GM18873 (cell line): ENCODE data around the gene PPP1R8.
A peak's percentile ranks its signal among the peaks of the same experiment; 100 is the strongest.
"Not testable (repeated sequence)": the region's sequence is repeated elsewhere in the genome, so short reads cannot be mapped to it uniquely, and the experiment has no call there.

Experiments
- ATAC-seq: cut with Tn5 transposase; IDR thresholded peaks from one replicate; pipeline ENCODE4 v1.9.1; 2021; ENCODE audit warnings: mild to moderate bottlenecking, moderate library complexity, moderate number of reproducible peaks; ENCODE audit not compliant: unreplicated experiment, low FRiP score

Gene PPP1R8

DNA sequence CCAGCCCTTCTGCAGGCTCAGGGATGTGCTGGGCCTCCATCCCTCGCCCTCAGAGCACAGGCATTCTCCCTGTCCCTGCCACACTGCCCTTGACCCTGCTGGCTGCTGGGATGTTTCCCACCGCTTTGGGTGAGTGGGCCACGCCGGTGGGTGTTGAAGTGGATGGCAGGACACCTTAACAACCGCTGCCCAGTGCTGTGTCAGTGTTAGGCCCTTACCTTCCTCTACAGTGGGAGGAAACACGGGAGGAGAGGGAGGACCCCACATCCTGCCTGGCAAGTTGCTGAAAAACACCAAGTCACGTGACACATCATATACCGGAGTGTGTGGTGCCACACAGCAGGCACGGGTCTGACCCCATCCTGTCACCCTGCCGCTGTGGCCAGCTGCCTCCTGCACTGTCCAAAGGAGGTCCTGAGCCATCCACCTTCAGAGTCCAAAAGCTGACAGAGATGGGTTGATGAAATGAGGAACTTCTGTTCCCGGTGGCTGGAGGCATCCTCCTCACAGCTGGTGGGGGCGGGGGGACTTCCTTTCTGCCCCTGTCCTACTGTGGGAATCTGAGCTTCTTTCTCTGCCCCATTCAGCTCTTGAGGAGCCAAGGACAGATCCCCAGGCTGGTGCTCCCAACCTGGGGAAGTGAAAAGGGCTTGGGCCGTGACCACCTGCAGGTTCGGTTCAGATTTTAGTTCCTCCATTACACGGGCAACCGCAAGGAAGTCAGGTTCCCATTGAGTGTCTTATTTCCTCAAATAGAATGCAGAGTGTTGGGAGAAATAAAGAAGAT is 38.5 kb downstream of the PPP1R8 start:
- ATAC-seq, result peak; percentile 38

DNA sequence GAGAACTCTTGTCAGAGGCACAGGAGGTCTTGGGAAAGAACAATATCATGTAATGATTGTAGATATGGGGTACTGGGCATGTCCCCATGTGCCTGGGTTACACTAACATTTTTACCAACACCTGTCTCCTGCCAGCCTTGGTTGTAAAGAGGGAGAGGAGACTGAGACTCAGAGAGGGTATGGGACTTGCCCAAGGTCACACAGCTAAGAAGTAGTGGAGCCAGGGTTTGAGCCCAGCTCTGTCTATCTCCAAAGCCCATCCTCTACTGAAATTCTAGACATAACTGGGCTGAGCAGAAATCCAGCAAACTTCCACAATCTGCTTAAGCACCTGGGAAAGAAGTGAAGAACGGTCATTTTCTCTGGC is 39.1 kb downstream of the PPP1R8 start:
- ATAC-seq, result no peak

DNA sequence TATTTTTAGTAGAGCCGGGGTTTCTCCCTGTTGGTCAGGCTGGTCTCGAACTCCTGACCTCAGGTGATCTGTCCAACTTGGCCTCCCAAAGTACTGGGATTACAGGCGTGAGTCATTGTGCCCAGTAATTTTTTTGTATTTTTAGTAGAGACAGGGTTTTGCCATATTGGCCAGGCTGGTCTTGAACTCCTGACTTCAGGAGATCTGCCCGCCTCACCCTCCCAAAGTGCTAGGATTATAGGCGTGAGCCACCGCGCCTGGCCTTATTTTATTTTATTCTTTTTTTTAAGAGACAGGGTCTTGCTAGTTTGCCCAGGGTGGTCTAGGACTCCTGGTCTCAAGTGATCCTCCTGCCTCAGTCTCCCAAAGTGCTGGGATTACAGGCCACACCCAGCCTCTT is 40.5 kb downstream of the PPP1R8 start:
- not testable (repeated sequence) for ATAC-seq

DNA sequence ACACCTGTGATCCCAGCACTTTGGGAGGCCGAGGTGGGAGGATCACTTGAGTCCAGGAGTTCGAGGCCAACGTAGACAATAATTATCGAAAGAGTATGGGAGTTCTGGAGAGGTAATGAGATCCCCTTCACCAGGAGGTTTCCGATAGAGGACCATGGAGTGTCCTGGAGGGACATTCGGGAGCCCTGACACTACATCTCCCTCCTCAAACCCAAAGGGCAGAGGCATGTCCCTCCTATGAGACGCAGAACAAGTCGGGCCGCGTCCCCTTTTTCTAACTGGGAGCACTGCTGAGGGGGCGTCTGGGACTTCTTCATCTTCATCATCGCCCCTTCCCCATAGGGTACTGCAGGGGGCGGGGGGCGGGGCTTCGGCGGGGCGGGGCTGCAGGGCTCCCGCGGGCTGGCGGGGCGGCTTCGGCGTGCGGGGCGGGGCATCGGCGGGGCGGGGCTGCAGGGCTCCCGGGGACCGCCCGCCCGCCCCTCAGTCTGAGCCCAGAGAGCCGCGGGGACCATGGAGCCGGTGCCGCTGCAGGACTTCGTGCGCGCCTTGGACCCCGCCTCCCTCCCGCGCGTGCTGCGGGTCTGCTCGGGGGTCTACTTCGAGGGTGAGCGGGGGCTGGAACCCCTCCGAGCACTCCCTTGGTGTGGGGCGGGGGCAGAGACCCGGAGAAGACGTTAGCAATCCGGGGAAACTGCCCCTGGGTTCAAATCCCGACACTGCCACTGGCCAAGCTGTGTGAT is 41.6 kb downstream of the PPP1R8 start, which contains the start of gene THEMIS2:
Gene THEMIS2 (plus strand): TSS at position 486 of the 743 bp plus-strand sequence. CDS start 28 bp downstream, at position 514.
- ATAC-seq, result no peak

DNA sequence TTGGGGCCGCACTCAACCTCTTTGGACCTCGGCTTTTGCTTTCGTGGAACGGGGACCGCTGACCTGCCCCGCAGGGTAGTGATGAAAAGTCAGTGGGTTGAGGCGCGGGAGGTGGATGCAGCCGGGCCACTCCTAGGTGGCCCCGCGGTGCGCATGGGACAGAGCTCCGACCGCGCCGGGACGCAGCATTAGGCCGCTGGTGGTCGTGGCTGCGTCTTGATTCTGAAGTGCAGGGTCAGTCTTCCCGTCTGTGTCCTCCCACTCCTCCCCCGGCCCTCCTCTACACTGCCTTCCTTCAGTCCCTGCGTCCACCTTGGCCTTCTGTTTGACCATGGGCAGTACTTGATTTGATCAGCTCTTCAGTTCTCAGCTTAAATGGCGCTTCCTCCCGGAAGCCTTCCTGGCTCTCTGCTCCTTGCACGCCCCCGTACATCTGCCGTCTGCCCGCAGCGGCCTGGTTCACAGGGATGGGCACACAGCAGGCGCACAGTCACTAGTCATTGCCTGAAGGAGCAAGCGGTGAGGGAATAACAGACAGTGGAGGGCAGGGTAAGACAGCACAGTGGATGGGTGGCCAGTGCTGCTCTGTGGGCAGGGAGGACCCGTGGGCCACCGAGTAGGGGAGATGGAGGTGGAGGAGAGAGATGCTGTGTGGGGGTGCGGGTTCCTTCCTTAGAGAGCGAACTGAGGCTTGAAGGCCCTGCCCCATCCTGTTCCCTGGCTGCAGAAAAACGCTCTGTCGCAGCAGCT is 42.4 kb downstream of the PPP1R8 start:
- no peak for ATAC-seq

DNA sequence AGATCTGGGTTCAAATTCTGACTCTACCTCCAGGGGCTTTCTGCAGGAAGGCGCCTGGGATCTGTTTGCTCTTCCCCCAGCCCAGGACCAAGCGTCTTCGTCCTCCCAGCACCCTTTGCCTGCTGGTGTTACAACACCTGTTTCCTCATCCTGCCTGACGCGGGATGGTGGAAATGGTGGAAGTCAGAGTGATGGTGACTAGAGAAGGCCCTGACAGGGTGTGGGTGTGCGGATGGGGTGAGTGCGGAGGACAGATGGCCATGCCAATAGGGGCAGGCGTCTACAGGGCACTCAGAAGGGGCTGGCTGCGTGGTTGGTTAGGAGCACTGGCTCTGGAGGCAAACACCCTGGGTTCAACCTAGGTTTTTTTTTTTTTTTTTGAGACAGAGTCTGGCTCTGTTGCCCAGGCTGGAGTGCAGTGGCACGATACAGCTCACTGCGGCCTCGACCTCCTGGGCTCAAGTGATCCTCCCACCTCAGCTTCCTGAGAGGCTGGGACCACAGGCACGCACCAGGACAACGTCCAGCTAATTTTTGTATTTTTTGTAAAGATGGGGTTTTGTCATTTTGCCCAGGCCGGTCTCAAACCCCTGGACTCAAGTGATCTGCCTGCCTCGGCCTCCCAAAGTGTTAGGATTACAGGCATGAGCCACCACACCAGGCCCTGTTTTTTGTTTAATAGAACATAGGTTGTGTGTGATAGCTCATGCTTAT is 43.2 kb downstream of the PPP1R8 start:
- no peak for ATAC-seq

DNA sequence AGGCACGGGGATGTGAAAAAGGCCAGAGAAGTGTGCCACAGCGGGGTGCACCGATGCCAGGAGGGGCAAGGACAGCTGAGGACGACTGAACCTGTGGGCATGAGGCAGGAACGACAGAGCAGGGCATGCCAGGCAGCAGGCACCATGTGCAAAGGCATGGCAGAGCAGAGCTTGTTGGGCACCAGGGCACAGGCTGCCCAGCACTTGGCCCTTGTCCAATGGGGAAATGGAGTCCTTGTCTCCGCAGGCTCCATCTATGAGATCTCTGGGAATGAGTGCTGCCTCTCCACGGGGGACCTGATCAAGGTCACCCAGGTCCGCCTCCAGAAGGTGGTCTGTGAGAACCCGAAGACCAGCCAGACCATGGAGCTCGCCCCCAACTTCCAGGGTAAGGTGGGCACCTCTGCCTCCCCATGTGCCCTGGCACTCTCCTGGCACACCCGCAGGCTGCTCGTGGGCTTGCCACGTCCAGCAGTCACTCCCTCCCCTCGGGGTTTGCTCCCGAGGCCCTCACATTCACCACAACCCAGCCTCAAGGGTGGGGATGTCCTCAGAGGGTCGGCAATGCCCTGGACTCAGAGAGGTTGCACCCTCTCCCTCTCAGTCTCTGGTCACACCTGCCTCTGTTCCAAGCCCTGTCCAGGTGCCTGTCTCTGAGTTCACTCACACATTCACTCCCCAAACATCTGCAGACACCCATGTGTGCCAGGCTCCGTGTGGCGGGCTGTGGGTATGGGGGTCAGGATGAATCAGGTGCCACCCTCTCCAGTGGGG is 45.9 kb downstream of the PPP1R8 start:
- ATAC-seq, result no peak

DNA sequence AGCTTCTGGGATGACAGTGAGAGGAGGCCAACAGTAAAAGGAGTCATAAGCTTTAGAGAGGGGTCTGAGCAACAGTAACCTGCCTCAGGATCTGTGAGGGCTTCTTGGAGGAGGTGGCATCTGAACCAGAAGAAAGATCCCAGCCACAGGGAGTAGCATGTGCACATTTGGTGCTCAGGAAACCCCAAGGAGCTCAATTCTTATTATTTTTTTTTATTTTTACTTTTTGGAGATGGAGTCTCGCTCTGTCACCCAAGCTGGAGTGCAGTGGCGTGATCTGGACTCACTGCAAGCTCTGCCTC is 46.5 kb downstream of the PPP1R8 start:
- no peak for ATAC-seq

DNA sequence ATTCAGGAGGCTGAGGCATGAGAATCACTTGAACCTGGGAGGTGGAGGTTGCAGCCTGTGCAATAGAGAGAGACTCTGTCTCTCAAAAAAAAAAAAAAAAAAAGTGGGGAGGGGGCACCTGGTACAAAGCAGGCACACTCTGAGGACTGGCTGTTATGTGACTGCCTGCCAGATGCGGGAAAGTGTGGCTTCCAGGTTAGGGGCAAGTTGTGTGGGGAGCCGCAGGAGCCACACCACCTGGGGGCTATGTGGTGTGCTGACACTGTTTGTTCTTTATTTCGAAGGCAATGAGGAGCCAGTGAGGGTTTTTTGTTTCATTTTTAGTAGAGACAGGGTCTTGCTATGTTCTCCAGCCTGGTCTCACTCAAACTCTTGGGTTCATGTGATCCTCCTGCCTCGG is 47.5 kb downstream of the PPP1R8 start:
- ATAC-seq, result no peak

DNA sequence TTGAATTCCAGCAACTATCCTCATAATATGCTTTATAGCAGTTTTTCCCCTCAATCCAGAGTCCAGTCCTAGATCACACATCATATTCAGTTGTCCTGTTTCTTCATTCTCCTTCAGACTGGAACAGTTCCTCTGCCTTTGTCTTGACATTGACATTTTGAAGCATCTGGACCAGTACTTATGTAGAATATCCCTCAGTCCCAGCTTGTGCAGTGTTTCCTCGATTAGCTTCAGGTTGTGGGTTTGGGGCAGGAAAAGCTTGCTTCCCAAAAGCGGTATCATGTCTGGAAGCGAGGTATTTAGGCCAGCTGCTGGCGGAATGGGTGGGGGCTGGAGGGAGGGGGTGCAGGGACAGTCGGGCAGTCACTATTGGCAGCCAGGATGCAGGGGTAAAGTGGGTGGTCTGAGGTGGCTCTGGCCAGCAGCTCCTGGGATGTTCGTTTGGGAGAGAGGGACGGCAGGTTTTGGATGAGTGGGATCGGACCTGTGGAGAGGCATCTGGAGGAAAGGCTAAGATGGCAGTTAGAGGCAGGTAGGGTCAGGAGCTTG is 48.3 kb downstream of the PPP1R8 start:
- no peak for ATAC-seq

DNA sequence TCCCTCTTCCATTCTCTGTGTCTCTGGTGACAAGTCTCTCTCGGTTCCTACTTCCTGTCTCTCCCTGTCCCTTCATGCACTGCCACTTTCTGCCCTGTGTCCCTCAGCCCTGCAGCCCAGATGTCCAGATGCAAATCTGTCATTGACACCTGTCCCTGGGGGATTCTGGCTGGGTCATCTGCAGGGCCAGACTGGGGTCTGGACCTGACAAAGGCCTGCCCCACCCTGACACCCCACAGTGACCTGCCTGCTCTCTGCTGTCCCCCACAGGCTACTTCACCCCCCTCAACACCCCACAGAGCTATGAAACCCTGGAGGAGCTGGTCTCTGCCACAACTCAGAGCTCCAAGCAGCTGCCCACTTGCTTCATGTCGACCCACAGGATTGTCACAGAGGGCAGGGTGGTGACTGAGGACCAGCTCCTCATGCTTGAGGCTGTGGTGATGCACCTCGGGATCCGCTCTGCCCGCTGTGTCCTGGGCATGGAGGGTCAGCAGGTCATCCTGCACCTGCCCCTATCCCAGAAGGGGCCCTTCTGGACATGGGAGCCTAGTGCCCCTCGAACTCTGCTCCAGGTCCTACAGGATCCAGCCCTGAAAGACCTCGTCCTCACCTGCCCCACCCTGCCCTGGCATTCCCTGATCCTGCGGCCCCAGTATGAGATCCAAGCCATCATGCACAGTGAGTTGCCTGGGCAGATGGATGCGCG is 48.9 kb downstream of the PPP1R8 start:
- no peak for ATAC-seq

DNA sequence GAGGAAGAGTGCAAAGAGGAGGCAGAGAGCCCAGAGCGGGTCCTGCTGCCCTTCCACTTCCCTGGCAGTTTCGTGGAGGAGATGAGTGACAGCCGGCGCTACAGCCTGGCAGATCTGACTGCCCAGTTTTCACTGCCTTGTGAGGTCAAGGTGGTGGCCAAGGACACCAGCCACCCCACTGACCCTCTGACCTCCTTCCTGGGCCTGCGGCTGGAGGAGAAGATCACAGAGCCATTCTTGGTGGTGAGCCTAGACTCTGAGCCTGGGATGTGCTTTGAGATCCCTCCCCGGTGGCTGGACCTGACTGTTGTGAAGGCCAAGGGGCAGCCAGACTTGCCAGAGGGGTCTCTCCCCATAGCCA is 51.9 kb downstream of the PPP1R8 start:
- ATAC-seq, result no peak

DNA sequence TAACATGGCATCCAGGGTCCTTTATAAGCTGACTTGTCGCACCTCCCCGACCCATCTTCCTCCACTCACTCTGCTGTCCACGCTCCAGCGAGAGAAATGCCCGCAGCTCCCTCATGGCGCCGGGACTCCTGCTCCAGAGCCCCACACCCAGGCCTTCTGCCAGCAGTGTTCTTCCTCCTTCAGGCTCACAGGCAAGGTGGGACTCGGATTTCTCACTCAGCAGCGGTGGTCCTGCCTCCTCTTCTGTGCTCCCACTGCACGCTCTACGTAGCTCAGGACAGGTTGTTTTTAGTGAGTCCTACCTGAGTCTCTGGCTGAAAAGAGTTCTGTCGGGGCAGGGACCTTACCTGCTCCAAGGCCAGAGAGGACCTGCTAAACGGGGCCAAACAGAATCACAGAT is 53.0 kb downstream of the PPP1R8 start:
- ATAC-seq, result no peak

DNA sequence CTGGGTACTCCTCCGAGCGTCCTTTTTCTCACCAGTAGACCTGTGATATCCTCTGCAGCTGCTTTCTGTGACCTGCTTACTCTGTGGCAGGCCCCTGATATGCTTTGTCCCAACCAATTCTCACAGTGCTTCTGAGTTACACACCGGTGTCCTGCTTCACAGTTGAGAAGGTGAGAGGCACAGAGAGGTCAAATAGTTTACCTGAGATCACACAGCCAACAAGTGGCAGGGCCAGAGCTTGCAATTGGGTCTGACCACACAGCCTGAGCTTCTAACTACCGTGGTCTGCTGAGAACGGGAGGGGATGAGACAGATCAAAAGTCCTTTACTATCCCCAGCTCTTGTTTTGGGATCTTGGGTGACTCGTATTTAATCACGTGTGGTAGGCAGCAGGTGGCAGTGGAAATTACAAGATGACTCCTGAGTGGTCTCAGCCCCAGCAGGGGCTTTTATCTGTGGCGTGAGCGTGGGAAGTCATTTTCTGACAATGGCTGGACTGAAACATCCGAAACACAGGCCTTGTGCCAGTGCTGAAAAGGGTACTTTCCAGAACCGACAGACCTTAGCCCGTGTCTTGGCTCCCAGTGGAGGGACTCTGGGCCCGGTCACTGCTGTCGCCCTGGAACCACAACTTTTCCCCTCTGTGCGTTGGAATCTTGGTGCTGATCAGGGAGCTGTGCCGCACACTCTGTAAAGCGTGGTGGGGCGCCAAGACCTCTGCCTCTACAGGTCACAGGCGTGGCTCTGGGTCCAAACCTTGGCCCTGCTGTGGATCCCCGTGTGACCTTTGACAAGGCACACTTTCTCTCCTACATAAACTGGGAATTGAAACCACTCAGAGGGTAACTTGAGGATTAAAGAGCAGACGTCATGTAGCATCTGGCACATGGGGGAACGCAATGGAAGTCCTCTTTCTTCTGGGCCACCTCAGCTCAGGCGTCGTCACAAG is 53.7 kb downstream of the PPP1R8 start:
- no peak for ATAC-seq

DNA sequence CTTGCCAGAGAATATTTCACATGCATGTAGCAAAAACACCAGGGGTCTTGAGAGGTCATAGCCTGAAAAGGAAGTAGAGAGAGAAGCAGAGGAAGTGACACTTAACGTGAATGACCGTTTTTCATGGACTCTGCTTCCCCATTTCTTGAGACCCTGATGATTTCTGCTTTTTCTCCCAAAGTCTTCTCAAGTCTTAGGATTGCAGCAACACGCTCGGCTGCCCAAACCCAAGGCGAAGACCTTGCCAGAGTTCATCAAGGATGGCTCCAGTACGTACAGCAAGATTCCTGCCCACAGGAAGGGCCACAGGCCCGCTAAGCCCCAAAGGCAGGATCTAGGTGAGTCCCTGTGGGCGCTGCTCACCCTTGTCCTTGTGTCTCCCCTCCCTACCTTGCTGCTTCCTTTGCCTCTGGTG is 54.5 kb downstream of the PPP1R8 start:
- no peak for ATAC-seq

DNA sequence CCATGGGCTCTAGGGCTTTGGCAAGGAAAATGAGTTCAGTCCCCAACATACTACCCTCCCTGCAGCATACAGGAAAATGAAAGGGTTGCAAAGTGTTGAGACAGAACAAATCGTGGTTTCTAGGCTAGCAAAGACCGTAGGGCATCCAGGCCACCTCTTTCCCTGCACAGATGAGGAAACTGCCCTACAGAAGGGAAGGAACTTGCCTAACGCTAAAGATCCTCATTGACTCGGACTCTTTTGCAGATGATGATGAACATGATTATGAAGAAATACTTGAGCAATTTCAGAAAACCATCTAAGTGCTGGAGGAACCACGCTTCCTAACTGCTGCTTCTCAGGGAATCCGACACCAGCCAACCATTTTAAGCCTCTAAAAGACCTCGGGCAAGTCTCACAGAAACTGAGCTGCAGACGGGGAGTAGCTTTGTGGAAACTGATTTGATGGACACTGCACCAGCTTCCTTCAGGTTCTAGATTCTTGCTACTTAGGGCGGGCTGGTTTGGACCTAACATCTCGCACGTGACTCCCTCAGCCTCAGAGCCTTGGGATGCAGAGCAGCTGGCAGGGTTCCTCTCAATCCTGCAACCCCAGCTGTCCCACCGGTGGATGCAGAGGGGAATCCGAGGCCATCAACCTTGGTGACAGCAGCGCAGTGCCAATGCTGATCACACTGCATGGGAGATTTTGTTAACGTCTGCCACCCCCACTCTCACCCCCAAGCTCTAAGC is 55.2 kb downstream of the PPP1R8 start:
- no peak for ATAC-seq

DNA sequence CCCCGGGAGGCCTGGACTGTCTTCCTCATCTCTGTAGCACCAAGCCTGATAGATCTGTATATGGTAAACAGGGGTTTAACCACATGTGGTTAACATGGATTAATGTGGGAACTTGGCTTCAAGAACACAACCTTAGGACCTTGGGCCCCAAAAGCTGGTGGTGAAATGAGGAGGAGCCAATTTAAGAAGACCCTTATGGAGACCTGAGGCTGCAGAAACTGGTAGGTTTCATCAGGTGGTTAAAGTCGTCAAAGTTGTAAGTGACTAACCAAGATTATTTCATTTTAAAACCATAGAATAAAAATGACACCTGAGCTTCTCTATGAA is 55.7 kb downstream of the PPP1R8 start:
- no peak for ATAC-seq

DNA sequence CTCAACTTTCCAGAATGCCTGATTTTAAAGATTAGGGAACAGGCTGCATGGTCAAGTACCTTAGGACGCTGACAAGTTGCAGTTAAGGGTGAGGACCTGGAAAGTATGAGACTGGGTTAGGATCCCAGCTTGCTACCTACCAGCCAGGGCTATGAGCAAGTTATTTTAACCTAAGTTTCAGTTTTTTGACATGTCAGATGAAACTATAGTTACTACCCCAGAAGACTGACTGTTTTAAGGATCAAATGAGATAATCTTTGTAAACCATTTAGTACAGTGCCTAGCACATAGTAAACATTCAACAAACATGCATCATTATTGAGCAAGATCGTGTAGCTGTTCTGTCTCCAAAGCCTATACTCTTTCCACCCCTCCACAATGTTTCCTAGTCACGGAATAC is 56.2 kb downstream of the PPP1R8 start:
- ATAC-seq, result no peak
